Middle frontal gyrus (tissue), 1 donor: ENCODE data around the gene CCT4.
"Not testable (repeated sequence)": the region's sequence is repeated elsewhere in the genome, so short reads cannot be mapped to it uniquely, and the experiment has no call there.

Experiments
- DNase-seq: peaks from one replicate; pipeline ENCODE4 v3.0.0-alpha.2; 2015; ENCODE audit warnings: low spot score; ENCODE audit errors: extremely low spot score

CCT4 gene

GRCh38 chr2:61888267-61889055, at the start of gene CCT4:
Gene CCT4, minus strand, starts transcription at chr2:61888656. Its CDS starts 149 bp downstream, at chr2:61888507.
- DNase-seq: peak; percentile 75

- no peak for DNase-seq
These were observed 49.4 kb upstream of the CCT4 start for GRCh38 chr2:61937886-61938285.

GRCh38 chr2:61937098-61937497, 48.6 kb upstream of the CCT4 start:
- no peak for DNase-seq

- DNase-seq: no peak
These were observed 40.5 kb upstream of the CCT4 start for GRCh38 chr2:61928826-61929461.

GRCh38 chr2:61926531-61927477, 38.3 kb upstream of the CCT4 start:
- DNase-seq: no peak

GRCh38 chr2:61924895-61925663, 36.6 kb upstream of the CCT4 start:
- DNase-seq: no peak

- DNase-seq: no peak
These were observed 34.3 kb upstream of the CCT4 start for GRCh38 chr2:61922714-61923113.

- no peak for DNase-seq
These were observed 32.1 kb upstream of the CCT4 start for GRCh38 chr2:61920548-61920947.

GRCh38 chr2:61914794-61915193, 26.3 kb upstream of the CCT4 start:
- DNase-seq: not testable (repeated sequence)

- DNase-seq: no peak
These were observed 23.1 kb upstream of the CCT4 start for GRCh38 chr2:61911510-61911909.

GRCh38 chr2:61910603-61911002, 22.1 kb upstream of the CCT4 start:
- DNase-seq: no peak

- DNase-seq: no peak
These were observed 20.7 kb upstream of the CCT4 start for GRCh38 chr2:61909116-61909515.

- DNase-seq: no peak
These were observed 17.7 kb upstream of the CCT4 start for GRCh38 chr2:61906186-61906470.

GRCh38 chr2:61905372-61906185, 17.1 kb upstream of the CCT4 start, which contains the start of gene COMMD1:
Gene COMMD1, plus strand, starts transcription at chr2:61905674. Its CDS starts 5 bp downstream, at chr2:61905679.
- DNase-seq: peak; percentile 84

- no peak for DNase-seq
These were observed 11.8 kb upstream of the CCT4 start for GRCh38 chr2:61900281-61900680.

GRCh38 chr2:61898810-61899209, 10.4 kb upstream of the CCT4 start:
- DNase-seq: no peak

GRCh38 chr2:61887717-61888266, 664 bp downstream of the CCT4 start:
- no peak for DNase-seq

GRCh38 chr2:61885896-61886603, 2.4 kb downstream of the CCT4 start:
- DNase-seq: no peak

- no peak for DNase-seq
These were observed 5.6 kb downstream of the CCT4 start for GRCh38 chr2:61882850-61883249.
